ENCODE measurements around the gene AASS.

Gene AASS

GRCh38 chr7:122038134-122038533 lies 105.9 kb downstream of the AASS start:
- H3K36me3 ChIP-seq (replicated peaks): no peaks in the 10 kb centered on the region

GRCh38 chr7:122035876-122036275 lies 108.2 kb downstream of the AASS start:
- H3K27ac ChIP-seq: no peak overlapping the region
- in situ Hi-C loops (cut with HindIII; ENCODE audit: low pct_ligation_motif_present, low sequenced_read_pairs): no loop called here
- H3K27me3 ChIP-seq (replicated peaks): no peaks in the 10 kb centered on the region
- TF ChIP-seq CTCF (IDR thresholded peaks at IDR 0.05; ENCODE audit: low read depth, low read length, missing control alignments): no peak
- H3K36me3 ChIP-seq (replicated peaks): no peaks in the 10 kb centered on the region
- H3K4me3 ChIP-seq (ENCODE audit: low read depth, low read length): no peak overlapping the region
- no peak for DNase-seq

More at GRCh38 chr7:122038134-122038533, 105.9 kb downstream of the AASS start:
- H3K4me3 ChIP-seq (ENCODE audit: low read depth, low read length): no peak overlapping the region
- no peak for DNase-seq
- no peaks in the 10 kb centered on the region for H3K27me3 ChIP-seq (replicated peaks)
- H3K27ac ChIP-seq: no peak overlapping the region
- TF ChIP-seq CTCF (IDR thresholded peaks at IDR 0.05; ENCODE audit: low read depth, low read length, missing control alignments): no peak
- in situ Hi-C loops (cut with HindIII; ENCODE audit: low pct_ligation_motif_present, low sequenced_read_pairs): no loop called here

- H3K27me3 ChIP-seq (replicated peaks): no peaks in the 10 kb centered on the region
- no peak overlapping the region for H3K27ac ChIP-seq
- no peaks in the 10 kb centered on the region for H3K36me3 ChIP-seq (replicated peaks)
- DNase-seq: no peak
- TF ChIP-seq CTCF (IDR thresholded peaks at IDR 0.05; ENCODE audit: low read depth, low read length, missing control alignments): no peak
- H3K4me3 ChIP-seq (ENCODE audit: low read depth, low read length): no peak overlapping the region
- in situ Hi-C loops (cut with HindIII; ENCODE audit: low pct_ligation_motif_present, low sequenced_read_pairs): no loop called here
These were observed 110.4 kb downstream of the AASS start for GRCh38 chr7:122033641-122034040.

GRCh38 chr7:122027058-122027457 lies 117.0 kb downstream of the AASS start:
- in situ Hi-C loops (cut with HindIII; ENCODE audit: low pct_ligation_motif_present, low sequenced_read_pairs): no loop called here
- DNase-seq: no peak

More at GRCh38 chr7:122027058-122027457, 117.0 kb downstream of the AASS start:
- Histone ChIP-seq H3K27me3 (replicated peaks) (no peaks in the 10 kb centered on the region), H3K36me3 (replicated peaks) (no peaks in the 10 kb centered on the region), H3K27ac (no peak overlapping the region), H3K4me3 (ENCODE audit: low read depth, low read length) (no peak overlapping the region)
- TF ChIP-seq CTCF (IDR thresholded peaks at IDR 0.05; ENCODE audit: low read depth, low read length, missing control alignments): no peak
